HG03558 (cell line): Measurements from ENCODE around the gene HOXD11.

Experiments used
- ATAC-seq: cut with Tn5 transposase; IDR thresholded peaks from one replicate; pipeline ENCODE4 v1.9.1; 2021; ENCODE audit warnings: moderate number of reproducible peaks; ENCODE audit not compliant: unreplicated experiment; ENCODE audit errors: extremely low read depth

HOXD11 gene

GRCh38 chr2:176106581-176107539 is at the start of gene HOXD11:
TSS of gene HOXD11 (plus strand) at chr2:176107280. CDS start at chr2:176107356, 76 bp downstream.
- no peak for ATAC-seq

GRCh38 chr2:176063958-176064357 is 43.1 kb upstream of the HOXD11 start:
- no peak for ATAC-seq

- no peak for ATAC-seq
These were observed 40.2 kb upstream of the HOXD11 start for GRCh38 chr2:176066645-176067588.

- ATAC-seq = no peak
These were observed 39.3 kb upstream of the HOXD11 start for GRCh38 chr2:176067589-176068418.

GRCh38 chr2:176068419-176068832 is 38.7 kb upstream of the HOXD11 start:
- ATAC-seq = no peak

- ATAC-seq = no peak
These were observed 35.5 kb upstream of the HOXD11 start for GRCh38 chr2:176071330-176072291.

GRCh38 chr2:176072292-176072669 is 34.8 kb upstream of the HOXD11 start:
- ATAC-seq = no peak

GRCh38 chr2:176072951-176073904 is 33.9 kb upstream of the HOXD11 start:
- no peak for ATAC-seq

- no peak for ATAC-seq
These were observed 32.1 kb upstream of the HOXD11 start for GRCh38 chr2:176074919-176075425.

- ATAC-seq = no peak
These were observed 31.6 kb upstream of the HOXD11 start for GRCh38 chr2:176075481-176075880.

GRCh38 chr2:176076063-176076462 is 31.0 kb upstream of the HOXD11 start:
- ATAC-seq = no peak

GRCh38 chr2:176076796-176077195 is 30.3 kb upstream of the HOXD11 start:
- no peak for ATAC-seq

- ATAC-seq = no peak
These were observed 28.4 kb upstream of the HOXD11 start for GRCh38 chr2:176078541-176079284.

GRCh38 chr2:176079285-176079830 is 27.7 kb upstream of the HOXD11 start:
- ATAC-seq = no peak

GRCh38 chr2:176079831-176080539 is 27.1 kb upstream of the HOXD11 start:
- ATAC-seq = no peak
